ENCODE results near the gene LDHA. TPM values are rescaled to one million over a fixed set of nuclear protein-coding genes. Genes with fewer than 3 reads are reported as not detected.

LDHA gene
- total and polyA plus RNA-seq, 9 of the 15 experiments (the other 6 are each of a cell fraction or from before 2014, with no cell fraction given): 535 to 3,001 (median 926) TPM

DNA sequence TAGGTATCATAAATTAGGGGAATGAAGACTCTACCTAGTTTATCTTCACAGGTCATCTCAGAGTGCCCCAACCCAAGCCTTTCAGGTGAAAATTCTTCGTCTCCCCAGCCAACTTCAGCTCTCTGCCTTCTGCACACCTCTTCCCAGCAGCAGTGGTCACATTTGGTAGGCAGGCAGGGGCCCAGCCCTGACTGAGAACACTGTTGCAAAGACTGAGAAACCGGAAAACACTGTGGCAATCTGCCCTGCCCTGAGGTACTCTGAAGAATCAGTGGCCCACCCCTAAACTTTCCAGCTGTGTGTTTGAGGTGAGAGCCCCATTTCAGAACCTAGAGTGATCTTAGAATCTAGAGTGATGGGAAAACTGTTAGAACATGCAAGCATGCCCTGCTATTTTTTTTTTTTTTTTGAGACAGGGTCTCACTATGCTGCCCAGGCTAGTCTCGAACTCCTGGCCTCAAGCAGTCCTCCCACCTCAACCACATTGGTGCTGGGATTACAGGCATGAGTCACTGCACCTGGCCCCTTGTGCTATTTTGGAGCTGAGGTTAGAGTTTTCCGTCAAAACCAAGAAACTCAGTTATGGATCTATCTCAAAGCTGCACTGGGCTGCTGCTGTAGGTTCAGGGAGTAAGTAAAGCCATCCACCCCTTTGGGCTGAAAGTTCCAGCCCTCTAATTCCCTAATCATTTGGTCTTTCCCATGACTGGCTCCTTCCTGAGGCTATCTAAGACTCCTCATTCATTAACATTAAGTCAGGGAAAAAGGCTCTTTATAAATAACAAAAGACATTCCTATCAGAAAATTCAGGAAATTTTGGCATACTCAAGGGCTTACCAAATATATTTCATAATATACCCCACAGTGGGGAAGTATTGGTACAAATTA lies 1.7 kb upstream of the LDHA start (continued):
- TF ChIP-seq PRDM10 (IDR thresholded peaks at IDR 0.05; ENCODE audit: partially characterized antibody) (peak; percentile 52), ZNF121 (CRISPR knock-in tag; conservative IDR thresholded peaks at IDR 0.05) (peak; percentile 95), ZNF384 (IDR thresholded peaks at IDR 0.05; ENCODE audit: low read depth, low read length) (0 out of 2 replicates have a peak, but pooled peaks have one; percentile 19)
- TF ChIP-seq, protein P1, sequence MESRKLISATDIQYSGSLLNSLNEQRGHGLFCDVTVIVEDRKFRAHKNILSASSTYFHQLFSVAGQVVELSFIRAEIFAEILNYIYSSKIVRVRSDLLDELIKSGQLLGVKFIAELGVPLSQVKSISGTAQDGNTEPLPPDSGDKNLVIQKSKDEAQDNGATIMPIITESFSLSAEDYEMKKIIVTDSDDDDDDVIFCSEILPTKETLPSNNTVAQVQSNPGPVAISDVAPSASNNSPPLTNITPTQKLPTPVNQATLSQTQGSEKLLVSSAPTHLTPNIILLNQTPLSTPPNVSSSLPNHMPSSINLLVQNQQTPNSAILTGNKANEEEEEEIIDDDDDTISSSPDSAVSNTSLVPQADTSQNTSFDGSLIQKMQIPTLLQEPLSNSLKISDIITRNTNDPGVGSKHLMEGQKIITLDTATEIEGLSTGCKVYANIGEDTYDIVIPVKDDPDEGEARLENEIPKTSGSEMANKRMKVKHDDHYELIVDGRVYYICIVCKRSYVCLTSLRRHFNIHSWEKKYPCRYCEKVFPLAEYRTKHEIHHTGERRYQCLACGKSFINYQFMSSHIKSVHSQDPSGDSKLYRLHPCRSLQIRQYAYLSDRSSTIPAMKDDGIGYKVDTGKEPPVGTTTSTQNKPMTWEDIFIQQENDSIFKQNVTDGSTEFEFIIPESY (CRISPR knock-in tag; IDR thresholded peaks at IDR 0.05): no peak
